ENCODE results near the gene KLHL29. TPM values are rescaled to one million over a fixed set of nuclear protein-coding genes. Genes with fewer than 3 reads are reported as not detected.

KLHL29 gene
- total RNA-seq, 1 experiment from 2014 or later, result 43.1 TPM

DNA sequence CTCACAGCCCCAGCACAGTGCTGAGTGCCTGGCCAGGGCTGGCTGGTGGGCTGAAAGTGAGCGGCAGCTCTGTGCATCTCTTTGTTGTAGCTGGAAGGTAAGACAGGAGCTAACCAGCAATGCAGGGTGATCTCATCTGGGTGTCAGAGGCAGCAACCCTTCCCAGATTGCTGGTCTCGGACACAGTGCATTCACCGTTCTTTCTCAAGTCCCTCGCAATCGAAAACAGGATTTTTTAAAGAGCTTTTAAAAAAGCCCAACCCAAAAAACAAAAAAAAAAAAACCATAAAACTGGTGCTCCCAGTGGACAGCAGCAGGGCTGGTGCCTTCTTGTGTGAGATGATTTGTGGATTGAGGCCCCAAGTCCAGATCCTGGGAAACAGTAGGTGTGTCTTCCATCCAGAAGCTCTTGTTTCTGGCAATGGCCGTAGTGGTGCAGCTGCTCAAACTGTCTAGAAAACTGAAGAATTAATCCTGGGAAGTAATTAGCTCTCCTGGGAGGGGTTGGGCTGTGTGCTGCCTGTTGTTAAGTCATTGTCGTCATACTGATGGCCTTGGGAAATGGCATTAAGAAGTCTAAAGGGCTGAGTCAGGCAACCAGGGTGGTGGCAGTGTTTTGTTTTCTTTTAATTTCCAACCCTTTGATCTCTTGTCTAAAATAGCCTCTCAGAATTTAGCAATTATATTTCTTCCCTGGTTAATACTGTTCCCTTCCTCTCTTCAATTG is 156.7 kb downstream of the KLHL29 start:
- TF ChIP-seq, protein P1, sequence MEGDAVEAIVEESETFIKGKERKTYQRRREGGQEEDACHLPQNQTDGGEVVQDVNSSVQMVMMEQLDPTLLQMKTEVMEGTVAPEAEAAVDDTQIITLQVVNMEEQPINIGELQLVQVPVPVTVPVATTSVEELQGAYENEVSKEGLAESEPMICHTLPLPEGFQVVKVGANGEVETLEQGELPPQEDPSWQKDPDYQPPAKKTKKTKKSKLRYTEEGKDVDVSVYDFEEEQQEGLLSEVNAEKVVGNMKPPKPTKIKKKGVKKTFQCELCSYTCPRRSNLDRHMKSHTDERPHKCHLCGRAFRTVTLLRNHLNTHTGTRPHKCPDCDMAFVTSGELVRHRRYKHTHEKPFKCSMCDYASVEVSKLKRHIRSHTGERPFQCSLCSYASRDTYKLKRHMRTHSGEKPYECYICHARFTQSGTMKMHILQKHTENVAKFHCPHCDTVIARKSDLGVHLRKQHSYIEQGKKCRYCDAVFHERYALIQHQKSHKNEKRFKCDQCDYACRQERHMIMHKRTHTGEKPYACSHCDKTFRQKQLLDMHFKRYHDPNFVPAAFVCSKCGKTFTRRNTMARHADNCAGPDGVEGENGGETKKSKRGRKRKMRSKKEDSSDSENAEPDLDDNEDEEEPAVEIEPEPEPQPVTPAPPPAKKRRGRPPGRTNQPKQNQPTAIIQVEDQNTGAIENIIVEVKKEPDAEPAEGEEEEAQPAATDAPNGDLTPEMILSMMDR (IDR thresholded peaks at IDR 0.05; ENCODE audit: unreplicated experiment), result no peak
- BruUV-seq (replicated peaks), result no TSS peak
- H3K9me3 Mint-ChIP-seq (ENCODE audit: unreplicated experiment), result no peaks in the 10 kb centered on the region
- ChIA-PET CTCF (interaction anchor here (0.7 to 1.2 kb wide), 2 partner anchors 8 to 191 kb away, joined by 3 to 4 read pairs; no protein-coding TSS in a partner anchor), POLR2A (no interaction called here)
- peaks cover 6% of the 10 kb centered on the region for H3K4me1 Mint-ChIP-seq (ENCODE audit: insufficient read depth, unreplicated experiment)
- intact Hi-C loops (cut with micrococcal nuclease), result no loop called here
- H3K27me3 Mint-ChIP-seq (ENCODE audit: insufficient read depth, unreplicated experiment), result no peaks in the 10 kb centered on the region
- DNase-seq (ENCODE audit: unreplicated experiment), result no peak
- H3K4me3 Mint-ChIP-seq (ENCODE audit: unreplicated experiment), result no peak overlapping the region
- no peak overlapping the region for H3K27ac Mint-ChIP-seq (ENCODE audit: low read depth, unreplicated experiment)
- peaks cover 5% of the 10 kb centered on the region for H3K36me3 Mint-ChIP-seq (ENCODE audit: insufficient read depth, unreplicated experiment)

DNA sequence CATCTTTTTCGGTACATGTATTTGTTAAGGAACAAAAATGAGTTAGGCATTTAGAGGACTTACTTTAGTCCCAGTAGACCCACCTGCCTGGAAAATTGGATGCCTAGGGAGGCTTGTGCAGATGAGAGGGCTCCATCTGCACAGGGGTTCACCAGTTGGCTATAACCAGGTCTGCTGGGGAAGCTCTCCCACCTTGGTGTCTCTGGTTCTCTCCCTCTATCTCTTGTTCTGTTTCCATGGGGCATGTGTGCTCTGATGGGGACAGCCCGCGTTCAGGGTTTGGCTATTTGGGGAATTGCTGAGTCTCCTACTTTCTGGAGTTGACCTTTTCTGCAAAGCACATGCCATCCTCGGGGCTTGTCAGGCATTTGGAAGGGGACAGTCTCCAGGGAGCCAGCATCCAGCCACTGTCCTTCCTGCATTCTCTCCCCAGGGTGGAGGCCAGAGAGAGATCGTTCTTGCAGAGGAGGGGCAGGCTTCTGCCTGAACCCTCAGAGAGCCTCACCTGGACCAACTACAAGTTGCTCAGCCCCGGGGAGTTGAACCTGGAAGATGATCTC is 157.3 kb downstream of the KLHL29 start:
- Mint-ChIP-seq H3K27me3 (ENCODE audit: insufficient read depth, unreplicated experiment) (no peaks in the 10 kb centered on the region), H3K36me3 (ENCODE audit: insufficient read depth, unreplicated experiment) (peaks cover 5% of the 10 kb centered on the region), H3K9me3 (ENCODE audit: unreplicated experiment) (no peaks in the 10 kb centered on the region), H3K27ac (ENCODE audit: low read depth, unreplicated experiment) (no peak overlapping the region), H3K4me1 (ENCODE audit: insufficient read depth, unreplicated experiment) (peaks cover 6% of the 10 kb centered on the region), H3K4me3 (ENCODE audit: unreplicated experiment) (no peak overlapping the region)
- POLR2A ChIA-PET, result no interaction called here
- intact Hi-C loops (cut with micrococcal nuclease), result no loop called here
- BruUV-seq (replicated peaks), result no TSS peak
- DNase-seq (ENCODE audit: unreplicated experiment), result no peak
- TF ChIP-seq, protein P1 (IDR thresholded peaks at IDR 0.05; ENCODE audit: unreplicated experiment), result no peak
- CTCF ChIA-PET, result interaction anchor here (1.2 kb wide), 1 partner anchor 191 kb away, joined by 3 read pairs; no protein-coding TSS in a partner anchor

DNA sequence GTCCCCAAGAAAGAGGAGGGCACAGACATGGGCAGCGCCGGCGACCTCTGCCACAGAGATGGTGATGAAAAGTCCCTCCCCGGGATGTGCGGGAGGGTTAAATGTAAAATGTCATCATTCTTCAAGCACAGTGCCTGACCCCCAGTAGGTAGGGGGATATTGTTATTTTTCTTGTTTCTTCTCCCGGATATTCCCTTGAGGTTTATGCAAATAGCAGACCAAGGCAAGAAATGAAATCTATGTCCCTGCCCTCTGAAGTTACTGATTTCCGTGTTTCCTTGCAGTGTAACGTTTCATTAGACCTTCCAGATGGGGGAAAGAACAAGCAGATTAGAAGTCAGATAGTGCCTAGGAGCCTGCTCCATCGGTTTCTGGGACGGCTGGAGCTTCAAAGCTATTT is 158.3 kb downstream of the KLHL29 start:
- ChIA-PET POLR2A (no interaction called here), CTCF (interaction anchor here (0.6 kb wide), 1 partner anchor 17 kb away, joined by 4 read pairs; no protein-coding TSS in a partner anchor)
- Mint-ChIP-seq H3K4me3 (ENCODE audit: unreplicated experiment) (no peak overlapping the region), H3K36me3 (ENCODE audit: insufficient read depth, unreplicated experiment) (peaks cover 5% of the 10 kb centered on the region), H3K9me3 (ENCODE audit: unreplicated experiment) (no peaks in the 10 kb centered on the region), H3K27ac (ENCODE audit: low read depth, unreplicated experiment) (no peak overlapping the region), H3K4me1 (ENCODE audit: insufficient read depth, unreplicated experiment) (peaks cover 6% of the 10 kb centered on the region), H3K27me3 (ENCODE audit: insufficient read depth, unreplicated experiment) (no peaks in the 10 kb centered on the region)
- intact Hi-C loops (cut with micrococcal nuclease), result no loop called here
- TF ChIP-seq, protein P1 (IDR thresholded peaks at IDR 0.05; ENCODE audit: unreplicated experiment), result no peak
- BruUV-seq (replicated peaks), result no TSS peak
- DNase-seq (ENCODE audit: unreplicated experiment), result no peak

DNA sequence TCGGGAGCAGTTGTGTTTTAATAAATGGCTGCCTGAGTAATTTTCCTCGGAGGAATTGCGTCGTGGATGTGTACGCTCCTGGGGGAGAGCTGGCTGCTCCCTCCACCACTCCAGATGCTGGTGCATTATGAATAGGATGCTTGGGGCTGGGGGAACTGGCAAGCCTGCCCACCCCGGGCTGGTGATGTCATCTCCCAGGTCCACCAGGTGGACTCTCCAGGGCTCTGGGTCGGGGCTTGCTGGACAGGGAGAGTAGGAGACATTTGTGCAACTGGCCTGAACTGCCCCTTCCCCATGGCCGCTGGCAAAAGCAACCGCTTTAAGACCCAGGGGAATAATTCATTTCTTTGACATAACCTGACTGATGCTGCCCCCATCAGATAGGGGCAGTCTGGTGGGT is 158.7 kb downstream of the KLHL29 start:
- no TSS peak for BruUV-seq (replicated peaks)
- POLR2A ChIA-PET, result no interaction called here
- Mint-ChIP-seq H3K27ac (ENCODE audit: low read depth, unreplicated experiment) (no peak overlapping the region), H3K27me3 (ENCODE audit: insufficient read depth, unreplicated experiment) (no peaks in the 10 kb centered on the region), H3K9me3 (ENCODE audit: unreplicated experiment) (no peaks in the 10 kb centered on the region), H3K4me1 (ENCODE audit: insufficient read depth, unreplicated experiment) (peaks cover 6% of the 10 kb centered on the region), H3K4me3 (ENCODE audit: unreplicated experiment) (no peak overlapping the region), H3K36me3 (ENCODE audit: insufficient read depth, unreplicated experiment) (peaks cover 5% of the 10 kb centered on the region)
- intact Hi-C loops (cut with micrococcal nuclease), result no loop called here
- TF ChIP-seq, protein P1 (IDR thresholded peaks at IDR 0.05; ENCODE audit: unreplicated experiment), result no peak
- no peak for DNase-seq (ENCODE audit: unreplicated experiment)
- CTCF ChIA-PET, result no interaction called here
